GM19025 (cell line): ENCODE data around the gene SPPL3.

Experiments
- ATAC-seq: cut with Tn5 transposase; IDR thresholded peaks from one replicate; pipeline ENCODE4 v1.9.1; 2021; ENCODE audit warnings: mild to moderate bottlenecking, low read depth, moderate library complexity; ENCODE audit not compliant: unreplicated experiment

SPPL3 gene

DNA sequence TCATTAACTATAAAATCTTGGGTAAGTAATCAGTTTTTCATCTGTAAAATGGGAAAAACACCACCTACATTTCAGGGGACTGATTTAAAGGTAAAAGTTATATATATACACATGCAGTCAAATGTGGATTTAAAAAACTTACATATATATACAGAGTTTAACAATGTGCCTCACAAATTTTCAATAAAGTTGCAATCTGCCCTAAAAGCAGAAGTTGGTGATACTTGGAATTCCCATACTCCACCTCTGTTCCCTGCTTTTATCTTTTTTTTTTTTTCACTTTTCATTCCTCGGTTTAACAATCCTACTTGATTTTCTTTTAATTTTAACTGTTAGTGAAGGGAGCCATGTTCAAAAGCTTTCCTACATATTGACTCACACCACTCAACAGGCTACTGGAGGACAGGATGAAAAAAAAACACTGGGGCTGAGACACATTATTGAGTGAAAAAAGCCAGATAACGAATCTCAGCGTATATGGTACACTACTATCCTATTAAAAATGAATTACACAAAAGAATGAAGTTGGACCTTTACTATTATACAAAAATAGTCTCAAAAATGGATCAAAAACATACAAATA lies 24.3 kb downstream of the SPPL3 start:
- ATAC-seq = no peak

DNA sequence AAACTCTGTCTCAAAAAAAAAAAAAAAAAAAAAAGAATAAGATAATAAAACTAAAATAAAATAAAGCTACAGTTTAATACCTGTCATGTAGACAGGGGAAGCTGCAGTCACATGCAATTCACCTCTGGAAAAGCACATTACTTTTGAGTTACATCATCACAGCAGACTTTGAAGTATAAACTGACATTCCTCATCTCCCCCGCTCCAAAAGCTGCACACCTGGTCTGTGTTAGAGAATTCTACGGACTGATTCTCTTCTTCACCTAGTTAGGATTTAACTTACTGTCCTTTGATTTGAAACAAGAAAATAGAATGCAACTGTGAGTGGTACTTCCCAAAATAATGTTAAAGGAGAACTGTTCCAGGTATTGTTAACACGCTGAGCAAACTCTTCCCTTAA lies 25.1 kb downstream of the SPPL3 start:
- no peak for ATAC-seq

DNA sequence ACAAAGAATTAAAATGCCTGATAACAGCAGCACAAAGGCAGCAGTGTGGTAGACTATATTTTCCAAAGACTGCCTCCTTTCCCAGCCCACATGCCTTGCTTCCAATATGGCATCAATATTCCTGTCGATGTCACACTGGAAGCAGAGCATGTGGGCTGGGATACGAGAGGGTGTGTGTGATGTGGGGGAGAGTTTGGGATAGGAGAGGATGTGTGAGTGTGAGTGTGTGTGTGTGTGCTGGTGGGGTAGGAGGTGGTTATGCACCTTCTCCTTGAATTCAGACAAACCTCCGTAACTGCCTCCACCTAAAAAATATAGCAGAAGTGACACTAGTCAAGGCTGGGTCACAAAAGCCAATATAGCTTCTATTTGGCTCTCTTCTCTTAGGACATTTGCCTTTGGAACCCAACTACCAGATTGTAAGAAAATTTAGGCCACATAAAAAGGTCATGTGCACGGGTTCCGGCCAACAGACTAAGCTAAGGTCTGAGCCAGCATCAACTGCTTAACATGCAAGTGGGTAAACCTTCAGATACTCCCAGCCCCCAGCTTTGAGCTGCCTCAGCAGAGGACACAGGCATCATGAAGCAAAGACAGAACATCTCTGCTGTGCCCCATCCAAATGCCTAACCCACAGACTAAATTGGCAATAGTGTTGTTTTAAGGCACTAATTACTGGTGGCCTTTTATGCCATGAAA lies 29.5 kb downstream of the SPPL3 start:
- ATAC-seq = no peak

DNA sequence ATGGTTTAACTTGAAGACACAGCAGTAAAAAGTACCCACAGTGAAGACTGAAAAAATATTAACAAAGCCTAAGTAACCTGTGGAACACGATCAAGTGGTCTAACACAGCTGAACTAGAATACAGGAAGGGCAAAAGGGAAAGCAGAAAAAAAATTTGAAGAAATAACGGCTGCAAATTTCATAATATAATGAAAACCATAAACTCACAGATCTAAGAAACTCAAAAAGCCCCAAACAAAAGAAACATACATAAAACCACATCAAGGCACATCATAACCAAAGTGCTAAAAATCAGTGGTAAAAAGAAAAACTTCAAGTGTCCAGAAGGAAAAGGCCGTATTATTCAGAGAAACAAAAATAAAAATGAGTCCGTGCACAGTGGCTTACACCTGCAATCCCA lies 30.9 kb downstream of the SPPL3 start:
- ATAC-seq = no peak

DNA sequence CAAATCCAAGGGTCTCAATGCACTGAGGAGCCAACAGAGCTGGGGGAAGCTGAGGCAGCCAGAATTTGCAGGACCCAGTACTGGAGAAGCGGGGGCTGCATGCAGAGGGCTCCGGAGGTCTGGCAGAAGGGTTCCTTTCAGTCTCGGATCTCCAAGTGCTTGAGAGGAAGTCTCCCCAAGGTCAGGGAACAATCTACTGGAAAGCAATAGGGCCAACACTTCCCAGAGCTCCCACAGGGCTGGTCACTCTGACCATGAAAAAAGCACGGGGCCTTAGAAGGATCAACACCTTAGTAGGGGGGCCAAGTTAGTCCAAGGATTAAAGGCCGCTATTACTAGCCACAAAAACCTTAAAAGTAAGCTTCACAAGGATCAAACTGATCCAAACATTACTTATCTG lies 31.7 kb downstream of the SPPL3 start:
- ATAC-seq = no peak

DNA sequence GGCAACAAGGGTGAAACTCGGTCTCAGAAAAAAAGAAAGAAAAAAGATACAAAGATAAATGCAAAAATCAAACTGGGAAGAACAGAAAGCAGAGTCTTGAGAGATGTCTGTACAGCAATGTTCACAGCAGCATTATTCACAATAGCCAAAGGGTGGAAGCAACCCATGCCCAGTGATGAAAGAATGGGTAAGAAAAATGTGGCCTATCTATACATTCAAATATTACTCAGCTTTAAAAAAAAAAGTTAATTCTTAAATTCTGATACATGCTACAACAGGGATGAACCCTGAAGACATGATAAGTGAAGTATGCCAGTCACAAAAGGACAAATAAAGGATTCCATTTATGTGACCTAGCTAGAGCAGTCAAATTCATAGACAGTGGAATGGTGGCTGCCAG lies 33.7 kb downstream of the SPPL3 start:
- no peak for ATAC-seq

DNA sequence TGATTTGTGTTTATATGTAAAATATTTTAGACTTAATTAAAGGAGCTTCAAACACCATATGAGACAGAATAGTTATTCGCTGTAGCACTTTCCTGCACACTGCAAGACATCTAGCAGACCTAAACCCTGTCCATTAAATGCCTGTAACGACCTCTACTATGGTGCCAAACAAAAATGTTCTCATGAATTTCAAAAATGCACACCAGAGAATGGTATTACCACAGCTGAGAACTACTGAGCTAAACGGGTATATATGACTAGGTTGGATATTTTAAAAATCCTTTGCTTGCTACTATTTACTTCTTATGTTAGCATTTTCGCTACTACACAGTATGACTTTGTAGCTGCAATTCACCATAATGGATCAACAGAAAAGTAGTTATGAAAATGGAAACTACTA lies 34.8 kb downstream of the SPPL3 start:
- ATAC-seq = no peak

DNA sequence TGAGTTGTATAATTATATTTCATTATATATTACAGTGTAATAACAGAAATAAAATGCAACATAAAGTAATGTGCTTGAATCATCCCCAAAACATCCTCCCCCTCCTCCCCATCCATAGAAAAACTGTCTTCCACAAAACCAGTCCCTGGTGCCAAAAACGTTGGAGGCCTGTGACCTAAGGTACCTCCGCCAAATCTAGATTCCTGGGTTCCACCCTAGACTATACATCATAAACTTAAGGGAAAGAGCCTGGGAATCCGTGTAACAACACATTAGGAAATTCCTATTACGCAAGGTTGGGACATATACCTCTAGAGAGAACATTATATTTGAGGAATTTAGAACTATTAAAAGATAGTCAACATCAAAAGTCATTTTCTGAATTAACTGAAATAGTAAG lies 38.0 kb downstream of the SPPL3 start:
- no peak for ATAC-seq

DNA sequence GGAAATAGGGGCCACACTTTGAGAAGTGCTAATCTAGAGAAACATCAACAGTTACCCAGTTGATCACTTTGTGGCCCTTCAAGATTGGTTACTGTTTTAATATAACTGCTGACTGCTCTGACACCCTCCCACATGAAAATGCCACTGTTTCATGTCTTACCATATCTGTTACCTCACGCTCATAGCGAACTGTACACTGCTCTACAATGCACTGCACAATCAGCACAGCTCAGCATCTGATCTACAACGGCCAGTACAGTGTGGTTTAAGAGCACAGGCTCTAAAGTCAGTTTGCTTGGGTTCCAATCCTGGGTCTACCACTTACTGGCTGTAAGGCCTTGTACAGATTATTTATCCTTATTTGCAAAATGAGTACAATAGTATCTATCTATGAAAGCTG lies 39.1 kb downstream of the SPPL3 start:
- ATAC-seq = no peak

DNA sequence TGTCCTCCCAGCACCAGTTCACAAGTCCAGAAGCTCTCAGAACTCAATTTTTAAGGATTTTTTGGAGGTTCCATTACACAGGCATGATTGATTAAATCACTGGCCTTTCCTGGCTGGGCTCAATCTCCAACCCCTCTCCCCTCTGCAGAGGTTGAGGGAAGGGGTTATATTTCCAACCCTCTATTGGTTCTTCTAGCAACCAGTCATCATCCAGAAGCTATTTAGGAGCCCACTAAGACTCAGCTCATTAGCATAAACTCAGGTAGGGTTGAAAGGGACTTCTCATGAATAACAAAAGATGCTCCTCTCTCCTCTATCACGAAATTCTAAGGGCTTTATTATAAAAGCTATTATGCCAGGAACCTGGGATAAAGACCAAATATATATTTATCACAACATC lies 41.5 kb downstream of the SPPL3 start:
- ATAC-seq = no peak

DNA sequence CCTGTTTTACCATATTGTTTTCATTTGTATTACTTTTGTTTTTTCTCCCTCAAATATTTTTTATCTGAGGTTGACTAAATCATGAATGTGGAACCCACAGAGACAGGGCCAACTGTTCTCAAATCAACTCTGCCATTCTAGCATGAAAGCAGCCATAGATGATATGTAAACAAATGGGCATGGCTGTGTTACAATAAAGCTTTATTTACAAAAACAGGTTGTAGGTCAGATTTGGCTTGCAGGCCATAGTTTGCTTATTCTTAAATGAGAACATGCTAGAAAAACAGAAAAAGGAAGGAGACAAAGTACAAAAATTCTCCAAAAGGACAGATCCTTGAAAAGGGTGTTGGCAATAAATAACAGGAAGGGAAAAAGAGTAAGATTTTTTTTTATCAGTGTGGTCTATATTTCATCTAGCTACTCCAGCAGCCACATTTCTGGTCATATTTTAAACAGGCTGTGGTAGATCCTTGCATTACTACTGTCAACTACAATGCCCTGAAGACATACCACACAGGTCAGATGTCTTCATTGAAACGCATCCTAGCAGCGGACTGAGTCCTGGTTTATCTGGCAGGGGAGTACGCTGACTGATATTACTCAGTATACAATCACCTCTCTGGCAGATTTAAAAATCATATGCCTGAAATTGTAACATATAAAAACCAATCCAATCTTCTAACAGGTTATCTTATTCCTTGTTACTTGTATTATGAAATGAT lies 42.9 kb downstream of the SPPL3 start:
- ATAC-seq = no peak

DNA sequence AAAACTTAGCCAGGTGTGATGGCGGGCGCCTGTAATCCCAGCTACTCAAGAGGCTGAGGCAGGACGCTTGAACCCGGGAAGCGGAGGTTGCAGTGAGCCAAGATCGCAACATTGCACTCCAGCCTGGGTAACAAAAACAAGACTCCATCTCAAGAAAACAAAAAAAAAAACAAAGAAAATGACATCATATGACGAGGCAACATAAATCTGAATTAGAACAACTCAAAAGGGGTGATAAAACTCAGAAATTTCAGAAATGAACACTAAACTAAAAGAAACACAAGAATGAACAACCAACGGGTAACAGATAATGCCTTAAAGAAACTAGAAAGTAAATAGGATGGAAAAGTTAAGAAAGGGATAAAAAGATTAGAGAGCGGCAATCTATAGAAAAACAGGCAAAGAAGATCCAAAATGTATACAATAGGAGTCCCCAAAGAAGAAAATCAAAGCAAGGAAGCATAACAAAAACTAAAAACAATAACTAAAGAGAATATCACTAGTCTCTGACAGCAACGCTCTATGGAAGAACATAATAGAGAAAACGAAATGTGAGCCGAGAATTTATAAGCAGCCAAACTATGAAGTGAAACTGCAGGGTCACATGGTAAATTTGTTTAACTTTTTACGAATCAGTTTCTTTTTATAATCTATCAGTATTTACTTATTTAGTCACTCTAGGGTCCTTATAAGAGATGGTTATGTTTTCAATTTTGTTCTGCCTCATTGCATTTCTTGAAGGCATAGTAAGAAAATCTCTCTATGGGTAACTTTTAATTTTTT lies 45.7 kb downstream of the SPPL3 start:
- no peak for ATAC-seq

DNA sequence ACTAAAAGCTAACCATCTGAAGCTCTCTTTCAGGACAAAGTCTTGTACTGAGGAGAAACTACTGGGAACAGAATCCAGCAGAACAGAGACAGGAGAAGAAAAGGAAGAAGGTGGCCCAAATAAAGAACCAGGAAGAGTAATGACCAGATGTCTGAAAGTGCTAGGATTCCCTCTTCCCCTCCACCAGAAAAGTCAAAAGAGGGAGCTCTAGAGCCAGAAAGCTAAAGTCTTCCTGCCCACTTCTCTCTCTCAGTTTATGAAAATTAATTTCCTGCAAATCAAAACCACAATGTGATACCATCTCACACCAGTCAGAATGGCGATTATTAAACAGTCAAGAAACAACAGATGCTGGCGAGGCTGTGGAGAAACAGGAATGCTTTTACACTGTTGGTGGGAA lies 47.2 kb downstream of the SPPL3 start:
- no peak for ATAC-seq

DNA sequence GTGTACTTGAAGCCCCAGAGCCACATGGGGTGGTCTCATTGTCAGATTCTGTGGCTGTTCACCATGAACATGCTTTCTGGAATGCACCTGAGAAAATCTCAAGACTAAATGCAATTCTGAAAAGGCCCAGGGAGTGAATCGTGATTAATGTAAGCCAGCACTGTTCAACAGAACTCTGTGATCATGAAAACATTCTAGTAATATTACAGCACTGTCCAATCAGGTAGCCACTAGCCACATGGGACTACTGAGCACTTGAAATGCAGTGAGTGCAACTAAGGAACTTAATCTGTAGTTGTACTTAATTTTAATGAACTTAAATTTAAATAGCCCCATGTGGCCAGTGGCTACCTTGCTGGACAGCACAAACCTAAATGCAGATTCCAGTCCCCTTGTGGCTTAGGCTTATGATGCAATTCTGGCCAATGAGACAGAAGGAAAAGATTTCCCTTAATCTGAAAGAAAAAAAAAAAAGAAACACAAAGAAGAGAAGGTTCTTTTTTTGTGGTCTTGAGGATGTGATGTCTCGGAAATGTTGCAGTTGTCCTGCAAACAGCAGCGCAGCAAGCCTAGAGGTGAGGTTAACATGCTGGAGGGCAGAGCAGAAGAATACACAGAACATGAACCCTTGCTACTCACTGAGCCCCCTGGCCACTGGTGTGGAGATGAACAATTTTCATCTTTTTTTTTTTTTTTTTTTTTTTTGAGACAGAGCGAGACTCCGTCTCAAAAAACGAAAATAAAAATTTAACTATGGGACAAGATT lies 48.2 kb downstream of the SPPL3 start:
- ATAC-seq = no peak

DNA sequence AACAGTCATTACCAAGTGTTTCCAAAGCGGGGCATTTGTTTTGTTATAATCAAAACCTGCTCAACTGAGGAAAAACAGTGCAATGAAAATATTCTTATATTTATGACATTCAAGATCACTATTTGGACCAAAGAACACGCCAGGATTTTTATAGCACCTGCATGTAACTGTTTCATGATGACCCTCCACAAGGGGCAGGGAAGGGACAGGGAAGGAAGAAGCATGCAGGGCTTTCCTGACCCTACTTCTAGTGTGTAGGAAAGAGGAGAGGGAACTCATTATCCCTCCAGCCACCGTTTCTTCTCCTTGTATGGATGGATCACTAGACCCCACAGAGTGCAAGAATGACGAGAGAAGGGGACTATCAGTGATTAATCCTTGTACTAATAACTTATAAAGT lies 49.4 kb downstream of the SPPL3 start:
- ATAC-seq = no peak

DNA sequence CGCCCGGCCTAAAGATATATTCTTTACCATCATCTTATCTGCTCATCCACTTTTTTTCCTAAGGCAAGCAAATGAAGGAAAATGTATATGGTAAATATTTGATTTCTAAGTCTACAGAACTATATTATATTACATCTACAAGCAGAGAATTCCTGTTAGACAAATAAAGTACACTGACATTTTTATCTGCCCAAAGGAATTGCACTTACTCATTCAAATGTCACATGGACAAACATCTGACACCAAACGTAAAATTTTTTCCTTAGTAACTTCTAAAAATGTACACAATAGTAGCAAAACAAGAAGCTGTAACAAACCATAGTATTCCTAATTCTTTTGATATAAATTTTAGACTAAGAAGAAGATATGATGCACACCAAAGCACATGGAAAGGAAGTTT lies 51.0 kb downstream of the SPPL3 start:
- ATAC-seq = no peak

DNA sequence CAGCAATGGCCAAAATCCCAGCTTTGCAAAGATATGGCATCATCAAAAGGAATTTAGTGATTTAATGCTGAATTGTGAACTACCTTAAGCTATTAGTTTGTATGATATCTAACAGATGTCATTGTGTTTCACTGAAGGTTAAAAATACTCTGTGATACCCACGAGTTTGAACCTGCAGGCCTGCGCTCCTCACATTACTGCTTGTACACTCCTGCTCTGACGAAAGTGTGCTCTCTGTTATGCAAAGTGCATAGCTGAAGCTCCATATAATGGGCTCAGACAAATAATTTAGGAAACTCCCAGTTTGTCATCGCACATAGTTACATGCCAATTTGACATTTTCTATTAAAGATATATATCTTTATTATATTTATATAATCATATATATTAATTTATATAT lies 52.2 kb downstream of the SPPL3 start:
- ATAC-seq = no peak

DNA sequence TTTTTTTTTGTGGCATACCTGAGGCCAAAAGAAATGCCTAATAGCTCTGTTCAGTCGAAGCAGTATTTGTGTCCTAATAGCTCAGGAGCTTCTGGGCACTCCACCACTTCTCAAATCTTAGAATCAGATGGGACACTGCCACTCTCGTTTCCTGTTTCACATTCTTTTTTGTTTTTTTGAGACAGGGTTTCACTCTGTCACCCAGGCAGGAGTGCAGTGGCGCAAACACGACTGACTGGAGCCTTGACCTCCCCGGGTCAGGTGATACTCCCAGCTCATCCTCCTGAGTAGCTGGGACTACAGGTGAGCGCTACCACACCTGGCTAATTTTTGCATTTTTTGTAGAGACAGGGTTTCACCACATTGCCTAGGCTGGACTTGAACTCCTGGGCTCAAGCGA lies 52.7 kb downstream of the SPPL3 start:
- ATAC-seq = no peak

DNA sequence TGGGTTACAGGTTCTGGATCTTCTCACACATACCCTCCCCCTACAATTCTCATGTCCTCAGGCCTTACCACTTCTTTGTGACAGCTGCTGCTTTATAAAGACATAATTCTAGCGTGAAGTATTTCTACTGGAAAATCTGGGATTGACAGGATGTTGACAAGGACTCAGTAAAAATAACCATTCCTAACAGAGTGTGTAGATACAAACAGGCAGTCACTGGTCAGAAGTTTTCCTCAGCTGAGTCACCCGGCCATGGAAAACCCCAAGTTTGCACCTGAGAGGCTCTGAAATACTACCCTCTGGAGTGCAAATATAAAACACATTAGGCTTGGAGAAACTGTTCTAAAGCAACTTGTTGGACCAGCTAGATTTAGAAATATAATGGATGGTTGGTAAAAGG lies 54.4 kb downstream of the SPPL3 start:
- ATAC-seq = no peak

DNA sequence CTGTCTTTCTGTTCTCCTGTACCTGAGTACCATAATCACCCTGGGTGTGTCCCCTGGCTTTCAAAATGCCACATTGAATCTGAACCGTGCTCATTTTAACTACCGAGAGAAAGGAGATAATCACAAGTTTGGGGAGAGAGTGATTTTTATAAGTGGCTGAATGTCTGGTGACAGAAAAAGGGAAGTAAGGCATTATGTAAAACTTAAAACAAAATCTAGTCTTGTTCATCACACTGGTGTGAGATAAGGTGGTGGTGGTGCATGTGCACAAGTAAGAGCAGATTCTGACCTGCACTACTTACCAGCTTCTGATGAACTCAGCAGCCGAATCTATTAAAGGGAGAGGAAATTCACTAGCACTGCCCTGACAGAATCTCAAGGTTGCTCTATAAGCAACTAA lies 56.3 kb downstream of the SPPL3 start:
- no peak for ATAC-seq

DNA sequence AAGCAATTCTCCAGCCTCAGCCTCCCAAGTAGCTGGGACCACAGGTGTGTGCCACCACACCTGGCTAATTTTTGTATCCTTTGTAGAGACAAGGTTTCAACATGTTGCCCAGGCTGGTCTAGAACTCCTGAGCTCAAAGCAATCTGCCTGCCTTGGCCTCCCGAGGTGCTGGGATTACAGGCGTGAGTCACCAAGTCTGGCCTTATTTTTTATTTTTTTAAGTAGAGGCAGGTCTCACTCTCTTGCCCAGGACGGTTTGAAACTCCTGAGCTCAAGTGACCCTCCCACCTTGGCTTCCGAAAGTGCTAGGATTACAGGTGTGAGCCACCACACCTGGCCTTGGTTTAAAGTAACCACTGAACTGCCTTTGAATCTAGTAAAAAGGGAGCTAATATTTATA lies 56.8 kb downstream of the SPPL3 start:
- ATAC-seq = no peak
